Fibroblast of lung (primary cell): ENCODE results near the gene PARP14.

Source experiments
- CTCF ChIP-seq, 2 donors: IDR thresholded peaks in 1 of 2; conservative IDR thresholded peaks in 1 of 2; 1 replicate in 1 of 2; 2 replicates in 1 of 2; pipeline ENCODE4 v1.5.1; 2011 to 2012; ENCODE audit warnings: low read length in 2 of 2, control low read depth in 1 of 2, inconsistent platforms in 1 of 2, low read depth in 1 of 2, mild to moderate bottlenecking in 1 of 2
- EZH2 ChIP-seq: IDR thresholded peaks from 2 replicates; pipeline ENCODE4 v1.5.1; 2012; ENCODE audit warnings: low read length, control low read depth, mild to moderate bottlenecking; ENCODE audit errors: missing control alignments

GRCh38 chr3:122777563-122777962 is 96.9 kb downstream of the PARP14 start:
- TF ChIP-seq EZH2 (no peak), CTCF (conservative IDR thresholded peaks at IDR 0.05 in 1 of 2, IDR thresholded peaks at IDR 0.05 in 1 of 2; ENCODE audit: low read depth in 1 of 2, low read length in 2 of 2) (no peak)
